GM23338 (cell line): ENCODE results near the gene TMIE. TPM values are rescaled to one million over a fixed set of nuclear protein-coding genes. Genes with fewer than 3 reads are reported as not detected.

ENCODE experiments used
- ATAC-seq: fragments of 200-7000 bp; cut with Tn5 transposase; 3 replicates; pipeline ENCODE4 v1.9.1; 2020
- DNase-seq: peaks from one replicate; pipeline ENCODE4 v3.0.0-alpha.2; 2015; ENCODE audit warnings: low spot score
- H2AFZ ChIP-seq: fragments of 200-600 bp; sonication (generic); 2 replicates; pipeline ENCODE4 v1.8.0; 2016; ENCODE audit warnings: antibody characterized with exemption, mild to moderate bottlenecking, moderate library complexity
- H3F3A ChIP-seq: fragments of 200-600 bp; sonication (generic); replicated peaks from 2 replicates; pipeline ENCODE4 v1.8.0; 2017; ENCODE audit warnings: antibody characterized with exemption, mixed run types, low read depth
- H3K27ac ChIP-seq: fragments of 200-600 bp; sonication (generic); 2 replicates; pipeline ENCODE4 v1.6.1; 2016; ENCODE audit warnings: low read depth
- H3K27me3 ChIP-seq: fragments of 200-600 bp; sonication (generic); 2 replicates; pipeline ENCODE4 v1.8.0; 2016; ENCODE audit warnings: mild to moderate bottlenecking, mixed run types, moderate library complexity; ENCODE audit not compliant: insufficient read depth
- H3K36me3 ChIP-seq: fragments of 200-600 bp; sonication (generic); 2 replicates; pipeline ENCODE4 v1.8.0; 2016; ENCODE audit warnings: mild to moderate bottlenecking; ENCODE audit not compliant: insufficient read depth
- H3K4me1 ChIP-seq: fragments of 200-600 bp; sonication (generic); 2 replicates; pipeline ENCODE4 v1.8.0; 2016; ENCODE audit warnings: mild to moderate bottlenecking, moderate library complexity; ENCODE audit not compliant: insufficient read depth
- H3K4me2 ChIP-seq: fragments of 200-600 bp; sonication (generic); 2 replicates; pipeline ENCODE4 v1.7.1; 2017; ENCODE audit warnings: mixed run types
- H3K4me3 ChIP-seq: fragments of 200-600 bp; sonication (generic); 2 replicates; pipeline ENCODE4 v1.6.1; 2016; ENCODE audit warnings: mixed run types
- H3K79me2 ChIP-seq: fragments of 200-600 bp; sonication (generic); replicated peaks from 2 replicates; pipeline ENCODE4 v1.8.0; 2017; ENCODE audit warnings: mild to moderate bottlenecking; ENCODE audit not compliant: insufficient read depth
- H3K9me2 ChIP-seq: fragments of 200-600 bp; sonication (generic); 2 replicates; pipeline ENCODE4 v1.8.0; 2017; ENCODE audit not compliant: insufficient read depth
- H4K20me1 ChIP-seq: fragments of 200-600 bp; sonication (generic); replicated peaks from 2 replicates; pipeline ENCODE4 v1.8.0; 2017; ENCODE audit warnings: mild to moderate bottlenecking; ENCODE audit not compliant: insufficient read depth
- H3K27ac Mint-ChIP-seq: 2 replicates; pipeline ENCODE4 v1.8.0; 2020; ENCODE audit warnings: inconsistent platforms, mild to moderate bottlenecking, moderate library complexity, mixed read lengths
- H3K27me3 Mint-ChIP-seq: 3 replicates; pipeline ENCODE4 v1.8.0; 2022; ENCODE audit warnings: low read depth, mild to moderate bottlenecking, moderate library complexity, mixed read lengths, inconsistent platforms; ENCODE audit not compliant: insufficient read depth, poor library complexity
- H3K36me3 Mint-ChIP-seq: 3 replicates; pipeline ENCODE4 v1.8.0; 2021; ENCODE audit warnings: low read depth, mild to moderate bottlenecking, inconsistent platforms, moderate library complexity, mixed read lengths
- H3K4me1 Mint-ChIP-seq: 3 replicates; pipeline ENCODE4 v1.8.0; 2020; ENCODE audit warnings: mild to moderate bottlenecking, inconsistent platforms, mixed read lengths
- H3K4me3 Mint-ChIP-seq: 3 replicates; pipeline ENCODE4 v1.8.0; 2021; ENCODE audit warnings: moderate library complexity, mild to moderate bottlenecking, inconsistent platforms, mixed read lengths
- H3K9me3 Mint-ChIP-seq: 3 replicates; pipeline ENCODE4 v1.8.0; 2020; ENCODE audit warnings: moderate library complexity, mild to moderate bottlenecking, inconsistent platforms, mixed read lengths
- CREB1 ChIP-seq: fragments of 250-450 bp; sonication (Bioruptor Pico); IDR thresholded peaks from 2 replicates; pipeline ENCODE4 v1.5.0; 2020; ENCODE audit warnings: low read depth, mild to moderate bottlenecking, moderate library complexity
- EZH2 ChIP-seq: fragments of 200-600 bp; sonication (generic); IDR thresholded peaks from one replicate; pipeline ENCODE4 v1.8.0; 2017; ENCODE audit warnings: antibody characterized with exemption, mild to moderate bottlenecking, low read depth; ENCODE audit not compliant: unreplicated experiment
- EZH2phosphoT487 ChIP-seq: fragments of 200-600 bp; sonication (generic); IDR thresholded peaks from one replicate; pipeline ENCODE4 v1.8.1; 2018; ENCODE audit warnings: antibody characterized with exemption; ENCODE audit not compliant: unreplicated experiment
- POLR2AphosphoS5 ChIP-seq: IDR thresholded peaks from 2 replicates; pipeline ENCODE4 v1.6.1; 2016; ENCODE audit warnings: antibody characterized with exemption, low read depth
- ZNF114 ChIP-seq: fragments of 250-450 bp; sonication (Bioruptor Pico); IDR thresholded peaks from 2 replicates; pipeline ENCODE4 v1.5.0; 2020; ENCODE audit warnings: mild to moderate bottlenecking, moderate library complexity
- ZNF331 ChIP-seq: fragments of 250-450 bp; sonication (Bioruptor Pico); IDR thresholded peaks from 2 replicates; pipeline ENCODE4 v1.5.0; 2020; ENCODE audit warnings: low read depth, mild to moderate bottlenecking, moderate library complexity
- polyA plus RNA-seq: library from polyadenylated mRNA; unstranded; fragments of >200 nt; fragmentation: Nextera tagmentation; extraction: Ambion mirVana; gene quantifications from 2 replicates; pipeline ENCODE4 v1.2.1, GENCODE V29; 2016
- total RNA-seq: library from RNA; depleted of rRNA; stranded (reverse); fragments of >200 nt; shearing (Covaris generic); gene quantifications from 2 replicates; pipeline ENCODE4 v1.2.3, GENCODE V29; 2014
- TF ChIP-seq, protein P1 (sequence below): IDR thresholded peaks from one replicate; pipeline ENCODE4 v1.6.1; 2018; ENCODE audit warnings: antibody characterized with exemption; ENCODE audit not compliant: unreplicated experiment
- TF ChIP-seq, protein P2 (sequence below): fragments of 250-450 bp; sonication (Bioruptor Pico); IDR thresholded peaks from 2 replicates; pipeline ENCODE4 v1.5.0; 2020; ENCODE audit warnings: mild to moderate bottlenecking, moderate library complexity

The TMIE gene
- total and polyA plus RNA-seq, 2 experiments from 2014 or later: 0.84 to 1.2 TPM

DNA sequence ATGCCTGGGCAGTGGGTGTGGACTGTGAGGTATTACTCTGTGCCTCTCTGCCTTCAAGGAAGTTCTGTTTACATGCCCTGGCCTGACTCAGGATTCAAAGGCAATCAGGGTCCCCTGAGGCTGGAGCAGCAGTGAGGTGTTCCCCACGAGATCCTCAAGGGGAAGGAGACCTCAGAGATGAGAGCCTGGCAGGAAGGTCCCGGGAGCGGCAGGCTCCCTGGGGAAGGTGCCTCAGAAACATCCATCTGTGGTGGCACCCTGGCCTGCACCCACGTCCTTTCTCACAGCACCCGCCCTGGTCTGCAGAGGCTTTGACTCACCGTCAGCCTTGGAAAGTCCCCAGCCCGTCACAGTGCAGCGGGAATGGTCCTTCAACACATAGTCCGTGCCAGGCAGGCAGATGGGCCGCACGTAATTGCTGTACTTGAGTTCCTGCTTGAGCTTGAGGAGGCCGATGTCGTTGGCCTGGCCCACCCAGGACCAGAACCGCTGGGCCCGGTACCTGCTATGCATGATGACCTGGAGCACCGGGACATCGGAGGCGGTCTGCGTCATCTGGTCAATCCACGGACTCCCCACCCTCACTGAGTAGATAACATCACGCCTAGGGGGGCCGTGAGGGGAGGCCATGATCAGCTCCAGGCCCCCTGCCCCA is 12.8 kb downstream of the TMIE start:
- DNase-seq (no peak), ATAC-seq (no peak)
- Histone ChIP-seq H3K79me2 (no peaks in the 10 kb centered on the region), H3K27ac (no peak overlapping the region), H3F3A (no peaks in the 10 kb centered on the region), H3K9me2 (no peaks in the 10 kb centered on the region), H3K4me2 (no peak overlapping the region), H4K20me1 (no peaks in the 10 kb centered on the region), H3K4me3 (no peak overlapping the region), H3K27me3 (no peaks in the 10 kb centered on the region), H2AFZ (no peak overlapping the region), H3K36me3 (no peaks in the 10 kb centered on the region), H3K4me1 (no peaks in the 10 kb centered on the region)
- Mint-ChIP-seq H3K9me3 (no peaks in the 10 kb centered on the region), H3K36me3 (no peaks in the 10 kb centered on the region), H3K4me3 (no peak overlapping the region), H3K27ac (no peak overlapping the region), H3K4me1 (peaks cover 3% of the 10 kb centered on the region; the same call in 2 of the 3 replicates), H3K27me3 (peaks cover 2% of the 10 kb centered on the region)
- TF ChIP-seq EZH2: no peak
- TF ChIP-seq ZNF331 (CRISPR knock-in tag): no peak
- TF ChIP-seq, protein P1, sequence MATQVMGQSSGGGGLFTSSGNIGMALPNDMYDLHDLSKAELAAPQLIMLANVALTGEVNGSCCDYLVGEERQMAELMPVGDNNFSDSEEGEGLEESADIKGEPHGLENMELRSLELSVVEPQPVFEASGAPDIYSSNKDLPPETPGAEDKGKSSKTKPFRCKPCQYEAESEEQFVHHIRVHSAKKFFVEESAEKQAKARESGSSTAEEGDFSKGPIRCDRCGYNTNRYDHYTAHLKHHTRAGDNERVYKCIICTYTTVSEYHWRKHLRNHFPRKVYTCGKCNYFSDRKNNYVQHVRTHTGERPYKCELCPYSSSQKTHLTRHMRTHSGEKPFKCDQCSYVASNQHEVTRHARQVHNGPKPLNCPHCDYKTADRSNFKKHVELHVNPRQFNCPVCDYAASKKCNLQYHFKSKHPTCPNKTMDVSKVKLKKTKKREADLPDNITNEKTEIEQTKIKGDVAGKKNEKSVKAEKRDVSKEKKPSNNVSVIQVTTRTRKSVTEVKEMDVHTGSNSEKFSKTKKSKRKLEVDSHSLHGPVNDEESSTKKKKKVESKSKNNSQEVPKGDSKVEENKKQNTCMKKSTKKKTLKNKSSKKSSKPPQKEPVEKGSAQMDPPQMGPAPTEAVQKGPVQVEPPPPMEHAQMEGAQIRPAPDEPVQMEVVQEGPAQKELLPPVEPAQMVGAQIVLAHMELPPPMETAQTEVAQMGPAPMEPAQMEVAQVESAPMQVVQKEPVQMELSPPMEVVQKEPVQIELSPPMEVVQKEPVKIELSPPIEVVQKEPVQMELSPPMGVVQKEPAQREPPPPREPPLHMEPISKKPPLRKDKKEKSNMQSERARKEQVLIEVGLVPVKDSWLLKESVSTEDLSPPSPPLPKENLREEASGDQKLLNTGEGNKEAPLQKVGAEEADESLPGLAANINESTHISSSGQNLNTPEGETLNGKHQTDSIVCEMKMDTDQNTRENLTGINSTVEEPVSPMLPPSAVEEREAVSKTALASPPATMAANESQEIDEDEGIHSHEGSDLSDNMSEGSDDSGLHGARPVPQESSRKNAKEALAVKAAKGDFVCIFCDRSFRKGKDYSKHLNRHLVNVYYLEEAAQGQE: no peak
- TF ChIP-seq EZH2phosphoT487: no peak
- TF ChIP-seq, protein P2, sequence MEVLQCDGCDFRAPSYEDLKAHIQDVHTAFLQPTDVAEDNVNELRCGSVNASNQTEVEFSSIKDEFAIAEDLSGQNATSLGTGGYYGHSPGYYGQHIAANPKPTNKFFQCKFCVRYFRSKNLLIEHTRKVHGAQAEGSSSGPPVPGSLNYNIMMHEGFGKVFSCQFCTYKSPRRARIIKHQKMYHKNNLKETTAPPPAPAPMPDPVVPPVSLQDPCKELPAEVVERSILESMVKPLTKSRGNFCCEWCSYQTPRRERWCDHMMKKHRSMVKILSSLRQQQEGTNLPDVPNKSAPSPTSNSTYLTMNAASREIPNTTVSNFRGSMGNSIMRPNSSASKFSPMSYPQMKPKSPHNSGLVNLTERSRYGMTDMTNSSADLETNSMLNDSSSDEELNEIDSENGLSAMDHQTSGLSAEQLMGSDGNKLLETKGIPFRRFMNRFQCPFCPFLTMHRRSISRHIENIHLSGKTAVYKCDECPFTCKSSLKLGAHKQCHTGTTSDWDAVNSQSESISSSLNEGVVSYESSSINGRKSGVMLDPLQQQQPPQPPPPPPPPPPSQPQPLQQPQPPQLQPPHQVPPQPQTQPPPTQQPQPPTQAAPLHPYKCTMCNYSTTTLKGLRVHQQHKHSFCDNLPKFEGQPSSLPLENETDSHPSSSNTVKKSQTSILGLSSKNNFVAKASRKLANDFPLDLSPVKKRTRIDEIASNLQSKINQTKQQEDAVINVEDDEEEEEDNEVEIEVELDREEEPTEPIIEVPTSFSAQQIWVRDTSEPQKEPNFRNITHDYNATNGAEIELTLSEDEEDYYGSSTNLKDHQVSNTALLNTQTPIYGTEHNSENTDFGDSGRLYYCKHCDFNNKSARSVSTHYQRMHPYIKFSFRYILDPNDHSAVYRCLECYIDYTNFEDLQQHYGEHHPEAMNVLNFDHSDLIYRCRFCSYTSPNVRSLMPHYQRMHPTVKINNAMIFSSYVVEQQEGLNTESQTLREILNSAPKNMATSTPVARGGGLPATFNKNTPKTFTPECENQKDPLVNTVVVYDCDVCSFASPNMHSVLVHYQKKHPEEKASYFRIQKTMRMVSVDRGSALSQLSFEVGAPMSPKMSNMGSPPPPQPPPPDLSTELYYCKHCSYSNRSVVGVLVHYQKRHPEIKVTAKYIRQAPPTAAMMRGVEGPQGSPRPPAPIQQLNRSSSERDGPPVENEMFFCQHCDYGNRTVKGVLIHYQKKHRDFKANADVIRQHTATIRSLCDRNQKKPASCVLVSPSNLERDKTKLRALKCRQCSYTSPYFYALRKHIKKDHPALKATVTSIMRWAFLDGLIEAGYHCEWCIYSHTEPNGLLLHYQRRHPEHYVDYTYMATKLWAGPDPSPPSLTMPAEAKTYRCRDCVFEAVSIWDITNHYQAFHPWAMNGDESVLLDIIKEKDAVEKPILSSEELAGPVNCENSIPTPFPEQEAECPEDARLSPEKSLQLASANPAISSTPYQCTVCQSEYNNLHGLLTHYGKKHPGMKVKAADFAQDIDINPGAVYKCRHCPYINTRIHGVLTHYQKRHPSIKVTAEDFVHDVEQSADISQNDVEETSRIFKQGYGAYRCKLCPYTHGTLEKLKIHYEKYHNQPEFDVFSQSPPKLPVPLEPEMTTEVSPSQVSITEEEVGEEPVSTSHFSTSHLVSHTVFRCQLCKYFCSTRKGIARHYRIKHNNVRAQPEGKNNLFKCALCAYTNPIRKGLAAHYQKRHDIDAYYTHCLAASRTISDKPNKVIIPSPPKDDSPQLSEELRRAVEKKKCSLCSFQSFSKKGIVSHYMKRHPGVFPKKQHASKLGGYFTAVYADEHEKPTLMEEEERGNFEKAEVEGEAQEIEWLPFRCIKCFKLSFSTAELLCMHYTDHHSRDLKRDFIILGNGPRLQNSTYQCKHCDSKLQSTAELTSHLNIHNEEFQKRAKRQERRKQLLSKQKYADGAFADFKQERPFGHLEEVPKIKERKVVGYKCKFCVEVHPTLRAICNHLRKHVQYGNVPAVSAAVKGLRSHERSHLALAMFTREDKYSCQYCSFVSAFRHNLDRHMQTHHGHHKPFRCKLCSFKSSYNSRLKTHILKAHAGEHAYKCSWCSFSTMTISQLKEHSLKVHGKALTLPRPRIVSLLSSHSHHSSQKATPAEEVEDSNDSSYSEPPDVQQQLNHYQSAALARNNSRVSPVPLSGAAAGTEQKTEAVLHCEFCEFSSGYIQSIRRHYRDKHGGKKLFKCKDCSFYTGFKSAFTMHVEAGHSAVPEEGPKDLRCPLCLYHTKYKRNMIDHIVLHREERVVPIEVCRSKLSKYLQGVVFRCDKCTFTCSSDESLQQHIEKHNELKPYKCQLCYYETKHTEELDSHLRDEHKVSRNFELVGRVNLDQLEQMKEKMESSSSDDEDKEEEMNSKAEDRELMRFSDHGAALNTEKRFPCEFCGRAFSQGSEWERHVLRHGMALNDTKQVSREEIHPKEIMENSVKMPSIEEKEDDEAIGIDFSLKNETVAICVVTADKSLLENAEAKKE (CRISPR knock-in tag): no peak
- no peak for TF ChIP-seq POLR2AphosphoS5
- TF ChIP-seq CREB1 (CRISPR knock-in tag): no peak
- TF ChIP-seq ZNF114 (CRISPR knock-in tag): no peak
